ENCODE results near the gene ITGB3BP.

GRCh38 chr1:63533931-63534330 lies 10.9 kb upstream of the ITGB3BP start:
- TF ChIP-seq CEBPZ (IDR thresholded peaks at IDR 0.05; ENCODE audit: low read length), result no peak
- no peak for TF ChIP-seq SRSF4 (IDR thresholded peaks at IDR 0.05; ENCODE audit: low read depth, low read length, poor library complexity, severe bottlenecking)
- TF ChIP-seq SATB2 (CRISPR knock-in tag; IDR thresholded peaks at IDR 0.05), result no peak
